GM11168 (cell line): ENCODE data around the gene SLC7A6OS.

Experiments used
- in situ Hi-C: fragments of 300-500 bp; cut with MboI; formaldehyde crosslinking; loops from one replicate; pipeline ENCODE4 v1.12.0; 2022; ENCODE audit warnings: low sequenced_read_pairs; ENCODE audit not compliant: unreplicated experiment

SLC7A6OS gene

DNA sequence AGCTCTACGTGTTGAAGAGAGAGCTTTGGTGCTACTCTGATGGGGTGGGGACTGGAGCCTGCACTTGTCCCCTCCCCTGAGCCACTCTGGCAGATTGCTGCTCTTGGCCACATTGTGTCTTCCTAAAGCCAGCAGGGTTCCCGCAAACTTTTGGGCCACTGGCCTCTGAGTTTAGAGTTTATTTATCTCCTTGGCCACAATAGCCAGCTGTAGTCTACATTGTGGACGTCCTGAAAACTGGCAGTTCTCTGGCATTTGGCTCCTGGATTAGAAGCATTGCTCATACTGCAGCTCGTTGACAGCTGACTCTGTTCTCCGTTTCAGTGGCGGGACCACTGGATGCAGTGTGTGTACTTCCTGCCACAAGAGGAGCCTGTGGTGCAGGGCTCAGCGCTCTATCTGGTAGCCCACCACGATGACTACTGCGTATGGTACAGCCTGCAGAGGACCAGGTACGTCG lies 34.6 kb upstream of the SLC7A6OS start:
- in situ Hi-C loops, result no loop called here

DNA sequence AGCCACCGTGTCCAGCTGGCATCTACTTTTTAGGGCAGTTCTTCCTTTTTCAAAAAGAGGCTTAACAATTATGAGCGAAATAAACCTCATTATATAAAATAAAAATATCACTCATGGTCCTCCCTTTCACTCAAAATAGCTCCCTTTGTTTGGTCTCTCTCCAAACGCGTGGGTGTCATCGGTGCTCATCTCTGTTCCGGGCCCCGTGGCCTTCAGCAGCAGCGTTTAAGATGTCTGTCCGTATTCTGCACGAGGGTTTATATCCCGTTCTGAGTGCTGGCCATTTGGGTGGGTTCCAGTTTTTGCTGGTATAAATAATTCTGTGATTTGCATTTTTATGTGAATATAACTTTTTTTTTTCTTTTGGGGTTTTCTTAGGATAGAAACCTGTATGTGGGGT lies 33.5 kb upstream of the SLC7A6OS start:
- in situ Hi-C loops, result no loop called here

- in situ Hi-C loops, result no loop called here
Measured at GRCh38 chr16:68343137-68343536, 32.4 kb upstream of the SLC7A6OS start.

GRCh38 chr16:68342620-68343019 lies 31.9 kb upstream of the SLC7A6OS start:
- in situ Hi-C loops, result no loop called here

DNA sequence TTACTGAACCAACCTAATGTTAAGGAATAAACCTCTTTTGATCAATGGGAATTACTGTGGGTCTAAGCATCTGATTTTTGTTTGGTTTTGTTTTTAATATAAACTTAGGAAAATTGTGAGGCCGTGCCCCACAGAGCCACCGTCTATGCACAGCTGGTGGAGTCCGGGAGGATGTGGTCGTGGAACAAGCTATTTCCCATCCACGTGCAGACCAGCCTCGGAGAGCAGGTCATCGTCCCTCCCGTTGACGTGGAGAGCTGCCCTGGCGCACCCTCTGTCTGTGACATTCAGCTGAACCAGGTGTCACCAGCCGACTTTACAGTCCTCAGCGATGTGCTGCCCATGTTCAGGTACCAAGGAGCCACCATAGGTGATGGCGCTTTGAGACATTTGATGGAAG lies 28.5 kb upstream of the SLC7A6OS start:
- in situ Hi-C loops, result no loop called here

GRCh38 chr16:68338326-68339119 lies 27.8 kb upstream of the SLC7A6OS start:
- in situ Hi-C loops, result no loop called here

GRCh38 chr16:68335175-68335574 lies 24.4 kb upstream of the SLC7A6OS start:
- in situ Hi-C loops, result no loop called here

- in situ Hi-C loops, result no loop called here
Measured at GRCh38 chr16:68332411-68333121, 21.8 kb upstream of the SLC7A6OS start.

- in situ Hi-C loops, result no loop called here
Measured at GRCh38 chr16:68331879-68332410, 21.2 kb upstream of the SLC7A6OS start.

DNA sequence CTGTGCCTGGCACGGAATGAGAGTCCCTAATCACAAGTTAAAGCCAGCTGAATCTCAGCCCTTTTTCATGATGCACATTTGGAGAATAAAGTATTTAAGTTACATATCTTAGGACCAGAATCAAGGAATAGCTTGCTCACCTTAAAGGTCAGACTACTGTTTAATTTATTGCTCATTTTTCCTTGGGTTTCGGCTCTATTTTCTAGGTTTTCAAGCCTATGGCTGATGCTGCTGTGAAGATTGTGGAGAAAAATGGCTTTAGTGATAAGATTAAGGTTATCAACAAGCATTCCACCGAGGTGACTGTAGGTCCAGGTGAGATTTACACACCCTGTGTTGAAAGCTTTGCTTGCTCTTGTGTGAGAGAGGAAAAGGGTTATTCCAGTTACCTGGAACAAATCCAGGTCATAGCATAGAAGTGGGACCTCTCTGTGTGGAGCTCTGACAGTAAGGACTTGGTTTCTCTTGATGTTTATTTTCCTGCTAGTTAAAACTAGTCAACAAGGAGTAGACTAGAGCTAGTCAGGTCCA lies 18.2 kb upstream of the SLC7A6OS start:
- in situ Hi-C loops, result no loop called here

DNA sequence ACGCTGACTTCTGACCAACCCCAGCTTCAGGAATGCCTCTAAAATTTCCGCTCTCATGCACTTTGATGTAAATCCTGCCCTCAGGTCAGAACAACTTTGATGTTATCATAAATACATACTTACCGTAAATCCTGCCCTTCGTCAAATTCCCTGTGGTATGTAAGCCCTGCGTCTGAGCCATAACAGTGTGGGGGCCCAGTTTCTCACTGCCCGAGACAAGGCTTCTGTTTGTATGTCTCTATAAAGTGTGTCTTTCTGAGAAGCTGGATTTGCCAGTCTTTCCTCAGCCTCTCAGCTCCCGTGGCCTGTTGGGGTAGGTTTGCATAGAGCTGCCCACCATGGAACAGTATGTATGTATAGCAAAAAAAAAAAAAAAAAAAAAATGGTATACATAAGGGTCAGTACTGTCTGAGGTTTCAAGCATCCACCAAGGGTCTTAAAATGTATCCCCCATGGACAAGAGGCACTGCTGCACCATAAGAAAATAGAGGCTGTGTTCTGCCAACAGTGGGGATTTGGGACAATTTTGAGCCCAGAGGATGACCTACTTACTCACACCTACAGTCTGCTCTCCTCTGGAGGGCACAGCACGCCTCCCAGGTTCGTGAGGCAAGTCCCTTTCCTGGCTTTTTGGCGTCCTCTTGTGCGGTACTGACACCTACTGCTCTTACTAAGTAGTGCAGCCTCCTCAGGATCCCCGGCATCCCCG lies 17.6 kb upstream of the SLC7A6OS start:
- in situ Hi-C loops, result no loop called here

- in situ Hi-C loops, result no loop called here
Measured at GRCh38 chr16:68324780-68325357, 14.1 kb upstream of the SLC7A6OS start.

GRCh38 chr16:68324336-68324735 lies 13.6 kb upstream of the SLC7A6OS start:
- in situ Hi-C loops, result no loop called here

- in situ Hi-C loops, result no loop called here
Measured at GRCh38 chr16:68319185-68319908, 8.6 kb upstream of the SLC7A6OS start.

- in situ Hi-C loops, result loop anchor here (5.0 kb wide), 1 partner anchor 56 kb away; no protein-coding TSS in a partner anchor
Measured at GRCh38 chr16:68313116-68313515, 2.4 kb upstream of the SLC7A6OS start.

DNA sequence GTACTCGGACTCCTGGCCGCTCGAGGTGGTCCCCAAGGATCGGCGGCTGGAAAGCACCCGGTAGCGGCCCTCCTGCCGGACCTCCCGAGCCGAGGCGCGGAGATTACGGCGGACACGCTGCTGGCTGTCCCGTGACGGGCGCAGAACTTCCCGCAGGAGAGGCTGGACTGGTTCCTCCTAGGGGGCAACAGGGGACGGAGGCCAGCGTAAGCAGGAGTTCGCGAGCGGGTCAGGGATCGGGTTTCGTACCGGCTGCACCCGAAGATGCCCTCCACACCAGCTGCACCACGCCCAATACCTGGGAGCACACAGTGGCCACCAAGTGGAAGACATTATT lies 341 bp downstream of the SLC7A6OS start:
- in situ Hi-C loops, result loop anchor here (5.0 kb wide), 1 partner anchor 53 kb away; no protein-coding TSS in a partner anchor

GRCh38 chr16:68309799-68310198 lies 947 bp downstream of the SLC7A6OS start:
- in situ Hi-C loops, result loop anchor here (5.0 kb wide), 1 partner anchor 52 kb away; no protein-coding TSS in a partner anchor

- in situ Hi-C loops, result no loop called here
Measured at GRCh38 chr16:68306633-68307032, 4.1 kb downstream of the SLC7A6OS start.

- in situ Hi-C loops, result no loop called here
Measured at GRCh38 chr16:68300734-68301459, 9.8 kb downstream of the SLC7A6OS start.
